K562 (cell line): ENCODE data around the gene LSP1. TPM values are rescaled to one million over a fixed set of nuclear protein-coding genes. Genes with fewer than 3 reads are reported as not detected.

Experiments
- ATAC-seq: fragments of 200-7000 bp; cut with Tn5 transposase; 3 replicates; pipeline ENCODE4 v1.9.1; 2020; ENCODE audit warnings: moderate library complexity
- BruUV-seq: library from RNA; stranded (reverse); fragments of 400-500 nt; replicated peaks from 2 replicates; lab custom pipeline; 2021; lab: Mats Ljungman, UMichigan
- CTCF ChIA-PET: fragments of 300-600 bp; formaldehyde crosslinking; extraction: SDS; loops from one replicate; lab custom pipeline; 2021; ENCODE audit warnings: low intra/inter-chr PET ratio; lab: Yijun Ruan, JAX
- POLR2A ChIA-PET: fragments of 300-600, 350-650 bp; sonication (Branson Sonifier 250); formaldehyde crosslinking; extraction: SDS; loops from one replicate; lab custom pipeline; 2021; ENCODE audit warnings: antibody characterized with exemption, inconsistent platforms; lab: Yijun Ruan, JAX
- DNase-seq, 4 experiments: peaks; one replicate each; pipeline versions ENCODE4 v3.0.0 to v3.0.0-alpha.2; 2011 to 2018; ENCODE audit warnings: low spot score in 3 of 4, mixed read lengths in 3 of 4; ENCODE audit errors: extremely low read depth in 1 of 4
- FAIRE-seq: peaks from 2 replicates; lab custom pipeline; 2011; peaks lifted over from hg19 to GRCh38; lab: Jason Lieb, UNC
- H2AFZ ChIP-seq: 2 replicates; pipeline ENCODE4 v1.6.0; 2011; ENCODE audit warnings: low read depth, low read length, control low read depth, inconsistent platforms
- H3K27ac ChIP-seq: fragments of 200-600 bp; 3 replicates; pipeline ENCODE4 v1.8.0; 2011; ENCODE audit warnings: low read depth, mild to moderate bottlenecking, control low read depth, inconsistent platforms, low read length, moderate library complexity, mixed read lengths; ENCODE audit errors: extremely low read depth
- H3K27me3 ChIP-seq, 2 experiments: fragments of 300-600 bp in 1 of 2; 2 replicates in 1 of 2; 3 replicates in 1 of 2; pipeline versions ENCODE4 v1.6.0 to v1.8.0; 2011; ENCODE audit warnings: inconsistent platforms in 2 of 2, low read length in 2 of 2, mild to moderate bottlenecking in 1 of 2, mixed read lengths in 1 of 2, moderate library complexity in 1 of 2; ENCODE audit not compliant: control insufficient read depth in 2 of 2, insufficient read depth in 2 of 2
- H3K36me3 ChIP-seq: fragments of 300-600 bp; 3 replicates; pipeline ENCODE4 v1.8.0; 2011; ENCODE audit warnings: mild to moderate bottlenecking, low read length, inconsistent platforms; ENCODE audit not compliant: control insufficient read depth, insufficient read depth
- H3K4me1 ChIP-seq, 2 experiments: fragments of 200-600 bp in 1 of 2; replicated peaks in 1 of 2; 2 replicates in 1 of 2; 3 replicates in 1 of 2; pipeline versions ENCODE4 v1.5.1 to v1.8.0; 2011; ENCODE audit warnings: inconsistent platforms in 2 of 2, low read length in 2 of 2, mild to moderate bottlenecking in 1 of 2, mixed read lengths in 1 of 2, moderate library complexity in 1 of 2; ENCODE audit not compliant: control insufficient read depth in 2 of 2, insufficient read depth in 2 of 2
- H3K4me2 ChIP-seq: 2 replicates; pipeline ENCODE4 v1.6.1; 2011; ENCODE audit warnings: low read length, control low read depth, inconsistent platforms, mixed read lengths; ENCODE audit not compliant: insufficient read depth
- H3K4me3 ChIP-seq: fragments of 200-600 bp; sonication (generic), shearing (Covaris generic); 2 replicates; pipeline ENCODE4 v1.5.1; 2016; ENCODE audit warnings: control low read depth, inconsistent platforms
- H3K79me2 ChIP-seq: fragments of 200-600 bp; 3 replicates; pipeline ENCODE4 v1.8.0; 2011; ENCODE audit warnings: low read length, inconsistent platforms; ENCODE audit not compliant: control insufficient read depth, insufficient read depth
- H3K9ac ChIP-seq, 2 experiments: 2 replicates each; pipeline versions ENCODE4 v1.6.0 to v1.6.1; 2011; ENCODE audit warnings: low read depth in 2 of 2, low read length in 2 of 2, control low read depth in 1 of 2, inconsistent platforms in 1 of 2, mild to moderate bottlenecking in 1 of 2, mixed read lengths in 1 of 2; ENCODE audit not compliant: insufficient read depth in 1 of 2
- H3K9me1 ChIP-seq: one replicate; pipeline ENCODE4 v1.6.0; 2011; ENCODE audit warnings: inconsistent platforms, mild to moderate bottlenecking, low read length, moderate library complexity; ENCODE audit not compliant: control insufficient read depth, insufficient read depth
- H3K9me3 ChIP-seq: replicated peaks from 2 replicates; pipeline ENCODE4 v1.5.1; 2011; ENCODE audit warnings: low read depth, low read length, inconsistent platforms; ENCODE audit not compliant: control insufficient read depth, insufficient read depth
- H4K20me1 ChIP-seq: replicated peaks from 2 replicates; pipeline ENCODE4 v1.6.1; 2011; ENCODE audit warnings: low read length, inconsistent platforms, mixed read lengths; ENCODE audit not compliant: control insufficient read depth, insufficient read depth
- CHD2 ChIP-seq: IDR thresholded peaks from 2 replicates; pipeline ENCODE4 v1.6.1; 2011; ENCODE audit warnings: low read depth, low read length
- HNRNPH1 ChIP-seq: fragments of 200-400 bp; formaldehyde crosslinking; optimal IDR thresholded peaks from 2 replicates; pipeline ENCODE3; 2017; ENCODE audit warnings: low read depth, mild to moderate bottlenecking, low read length, moderate library complexity
- ZSCAN32 ChIP-seq: fragments of 450-650 bp; formaldehyde crosslinking; IDR thresholded peaks from 2 replicates; pipeline ENCODE4 v1.4.0; 2020; ENCODE audit warnings: mild to moderate bottlenecking, moderate library complexity
- WGBS: fragments of 100-300 bp; shearing (Covaris generic); methylation state at CpG from one replicate; pipeline ENCODE4 v1.1.6; 2016; ENCODE audit warnings: low coverage, mixed read lengths; ENCODE audit not compliant: insufficient coverage; ENCODE audit errors: missing lambda C conversion rate; 5-methylcytosine and 5-hydroxymethylcytosine counted together
- in situ Hi-C: fragments of 300-500 bp; cut with MboI; formaldehyde crosslinking; loops from 4 replicates; pipeline ENCODE4 v1.15.0; 2018; ENCODE audit warnings: inconsistent platforms, mixed read lengths
- intact Hi-C: fragments of 100-400 bp; cut with micrococcal nuclease; formaldehyde crosslinking; loops from 2 replicates; pipeline ENCODE4 v1.14.2; 2022
- polyA plus RNA-seq, 8 experiments: library from polyadenylated mRNA; depleted of rRNA in 4 of 8; stranded (reverse) in 5 of 8; unstranded in 3 of 8; fragments of >200 nt; fragmentation: Nextera tagmentation in 2 of 8; fragmentation: Illumina TruSeq in 1 of 8; extraction: Ambion mirVana in 2 of 8; extraction: Trizol in 1 of 8; gene quantifications; 2 replicates each; pipeline versions ENCODE4 v1.2.1 to v1.2.3, GENCODE V29; 2011 to 2014; ENCODE audit warnings: inconsistent platforms in 1 of 8, missing spikeins in 1 of 8
- total RNA-seq, 7 experiments: library from RNA; depleted of rRNA in 6 of 7; stranded (reverse); fragments of >200 nt in 6 of 7; fragmentation: Illumina TruSeq in 2 of 7; extraction: Trizol in 2 of 7; gene quantifications; 2 replicates each; pipeline versions ENCODE4 v1.2.1 to v1.2.3, GENCODE V29; 2011 to 2021; ENCODE audit warnings: low replicate concordance in 1 of 7
- TF ChIP-seq, protein P1 (sequence below): fragments of 450-650 bp; IDR thresholded peaks from 2 replicates; pipeline ENCODE4 v1.6.1; 2017; ENCODE audit warnings: antibody characterized with exemption, mild to moderate bottlenecking

The LSP1 gene
- total and polyA plus RNA-seq, 9 of the 15 experiments (the other 6 are each of a cell fraction or from before 2014, with no cell fraction given), result 0.08 to 2.9 (median 0.65) TPM; not detected in 2

DNA sequence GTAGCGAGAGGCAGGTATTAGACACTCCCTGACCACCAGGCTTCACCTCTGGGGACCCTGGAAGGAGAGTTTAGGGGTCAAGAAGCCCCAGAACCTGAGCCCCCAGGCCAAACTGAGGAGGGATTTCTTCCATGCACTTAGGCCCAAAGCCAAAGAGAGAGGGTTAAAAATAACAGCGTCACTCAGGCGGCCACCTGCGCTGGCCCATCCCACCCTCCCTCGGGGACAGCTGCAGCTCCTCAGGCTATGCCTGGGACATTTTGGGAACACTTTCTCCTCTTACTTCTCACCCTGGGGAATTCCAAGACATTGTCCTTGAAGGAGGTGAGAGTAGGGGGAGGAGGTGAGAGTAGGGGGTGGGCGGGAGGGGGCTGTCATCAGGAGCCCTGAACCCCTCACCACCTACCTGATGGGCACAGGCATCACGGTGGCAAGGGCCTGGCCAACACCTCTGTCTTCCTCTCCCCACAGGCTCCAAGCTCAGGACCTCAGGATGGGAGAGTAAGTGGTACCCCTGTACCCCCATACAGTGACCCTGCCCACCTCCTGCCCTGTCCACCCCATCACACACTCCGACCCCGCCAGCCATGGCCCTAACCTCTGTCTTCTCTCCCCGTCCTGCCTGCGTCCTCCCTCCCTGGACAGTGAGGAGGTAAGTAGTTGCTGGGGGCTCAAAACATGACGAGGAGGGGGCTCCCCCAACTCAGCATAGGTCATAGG, 13.5 kb upstream of the LSP1 start:
- no peak for TF ChIP-seq ZSCAN32
- TF ChIP-seq CHD2, result no peak
- TF ChIP-seq HNRNPH1, result no peak
- TF ChIP-seq, protein P1, sequence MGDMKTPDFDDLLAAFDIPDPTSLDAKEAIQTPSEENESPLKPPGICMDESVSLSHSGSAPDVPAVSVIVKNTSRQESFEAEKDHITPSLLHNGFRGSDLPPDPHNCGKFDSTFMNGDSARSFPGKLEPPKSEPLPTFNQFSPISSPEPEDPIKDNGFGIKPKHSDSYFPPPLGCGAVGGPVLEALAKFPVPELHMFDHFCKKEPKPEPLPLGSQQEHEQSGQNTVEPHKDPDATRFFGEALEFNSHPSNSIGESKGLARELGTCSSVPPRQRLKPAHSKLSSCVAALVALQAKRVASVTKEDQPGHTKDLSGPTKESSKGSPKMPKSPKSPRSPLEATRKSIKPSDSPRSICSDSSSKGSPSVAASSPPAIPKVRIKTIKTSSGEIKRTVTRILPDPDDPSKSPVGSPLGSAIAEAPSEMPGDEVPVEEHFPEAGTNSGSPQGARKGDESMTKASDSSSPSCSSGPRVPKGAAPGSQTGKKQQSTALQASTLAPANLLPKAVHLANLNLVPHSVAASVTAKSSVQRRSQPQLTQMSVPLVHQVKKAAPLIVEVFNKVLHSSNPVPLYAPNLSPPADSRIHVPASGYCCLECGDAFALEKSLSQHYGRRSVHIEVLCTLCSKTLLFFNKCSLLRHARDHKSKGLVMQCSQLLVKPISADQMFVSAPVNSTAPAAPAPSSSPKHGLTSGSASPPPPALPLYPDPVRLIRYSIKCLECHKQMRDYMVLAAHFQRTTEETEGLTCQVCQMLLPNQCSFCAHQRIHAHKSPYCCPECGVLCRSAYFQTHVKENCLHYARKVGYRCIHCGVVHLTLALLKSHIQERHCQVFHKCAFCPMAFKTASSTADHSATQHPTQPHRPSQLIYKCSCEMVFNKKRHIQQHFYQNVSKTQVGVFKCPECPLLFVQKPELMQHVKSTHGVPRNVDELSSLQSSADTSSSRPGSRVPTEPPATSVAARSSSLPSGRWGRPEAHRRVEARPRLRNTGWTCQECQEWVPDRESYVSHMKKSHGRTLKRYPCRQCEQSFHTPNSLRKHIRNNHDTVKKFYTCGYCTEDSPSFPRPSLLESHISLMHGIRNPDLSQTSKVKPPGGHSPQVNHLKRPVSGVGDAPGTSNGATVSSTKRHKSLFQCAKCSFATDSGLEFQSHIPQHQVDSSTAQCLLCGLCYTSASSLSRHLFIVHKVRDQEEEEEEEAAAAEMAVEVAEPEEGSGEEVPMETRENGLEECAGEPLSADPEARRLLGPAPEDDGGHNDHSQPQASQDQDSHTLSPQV, result no peak
- peaks cover 12% of the 10 kb centered on the region for H4K20me1 ChIP-seq
- peaks cover 3 to 54% of the 10 kb centered on the region in 2 experiments; a peak in 3 of 5 replicates for H3K27me3 ChIP-seq
- no peak overlapping the region for H3K4me3 ChIP-seq
- H3K27ac ChIP-seq, result no peak overlapping the region
- in situ Hi-C loops, result no loop called here
- WGBS, result 6% methylated on average over 6 of the region's 12 CpGs
- H3K9me3 ChIP-seq, result no peaks in the 10 kb centered on the region
- DNase-seq (no peak), FAIRE-seq (no peak), ATAC-seq (no peak)
- H3K4me2 ChIP-seq, result no peak overlapping the region
- BruUV-seq, result no TSS peak
- intact Hi-C loops, result no loop called here
- H3K9me1 ChIP-seq, result no peaks in the 10 kb centered on the region
- H3K9ac ChIP-seq, result no peak overlapping the region
- ChIA-PET POLR2A (no interaction called here), CTCF (interaction anchor here (1.6 to 3.5 kb wide), 2 partner anchors 161 to 312 kb away, joined by 7 to 54 read pairs; partner anchors contain the start of gene H19)
- H3K79me2 ChIP-seq, result no peaks in the 10 kb centered on the region
- H3K4me1 ChIP-seq, result peaks cover 0 to 64% of the 10 kb centered on the region in 2 experiments; a peak in 4 of 5 replicates
- no peak overlapping the region for H2AFZ ChIP-seq
- H3K36me3 ChIP-seq, result no peaks in the 10 kb centered on the region
